ENCODE results near the gene PI4KB. TPM values are rescaled to one million over a fixed set of nuclear protein-coding genes. Genes with fewer than 3 reads are reported as not detected.

Gene PI4KB
- total and polyA plus RNA-seq, 2 of the 13 experiments (the other 11 are each of a cell fraction or from before 2014, with no cell fraction given): 19.5 to 29.3 TPM

DNA sequence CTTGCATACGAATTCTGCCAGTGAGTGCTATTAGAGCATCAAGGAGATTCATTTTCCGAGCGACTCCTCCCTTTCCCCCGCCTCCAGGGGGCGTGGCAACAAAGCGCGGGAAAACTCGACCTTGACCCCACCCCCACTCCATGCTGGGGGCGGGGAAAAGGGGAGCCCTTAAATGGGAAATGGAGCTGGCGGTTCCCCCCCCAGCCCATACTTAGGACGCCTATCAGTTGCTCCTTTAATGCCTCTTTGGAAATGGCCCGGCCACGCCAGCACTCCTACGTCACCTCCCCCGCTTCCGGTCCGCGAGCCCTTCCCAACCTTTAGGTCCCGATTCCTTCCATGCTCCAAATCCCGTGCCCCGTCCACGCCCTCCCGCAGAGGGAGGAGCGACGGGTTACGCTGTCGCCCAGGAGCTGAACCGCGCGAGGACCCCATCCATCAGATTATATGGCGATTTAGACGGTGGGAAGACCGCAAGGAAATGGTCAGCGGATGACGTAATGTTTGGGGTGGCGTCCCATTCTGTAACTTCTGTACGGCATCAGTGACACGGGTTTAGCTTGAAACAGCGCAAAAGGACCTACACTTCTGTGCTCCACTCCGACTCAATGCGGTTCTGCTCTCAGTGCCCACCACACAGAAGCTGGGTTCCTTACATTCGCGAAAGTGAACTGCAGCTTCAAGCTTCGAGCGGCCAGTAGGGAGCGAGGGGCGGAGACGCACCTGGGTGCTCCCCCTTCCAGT is 45.8 kb downstream of the PI4KB start (continued):
- peak; percentile 13; the same call in 1 of the 2 replicates for TF ChIP-seq ERF (CRISPR knock-in tag; IDR thresholded peaks at IDR 0.05)
- TF ChIP-seq ZNF263 (CRISPR knock-in tag; IDR thresholded peaks at IDR 0.05): peak; percentile 87
- TF ChIP-seq ZNF543 (CRISPR knock-in tag; IDR thresholded peaks at IDR 0.05): no peak
- TF ChIP-seq THRA (CRISPR knock-in tag; IDR thresholded peaks at IDR 0.05; ENCODE audit: borderline replicate concordance): peak; percentile 51; the same call in 1 of the 2 replicates
- TF ChIP-seq FOXC1 (CRISPR knock-in tag; IDR thresholded peaks at IDR 0.05; ENCODE audit: borderline replicate concordance): peak; percentile 76; the same call in 1 of the 2 replicates
- peak; percentile 17; the same call in 1 of the 2 replicates for TF ChIP-seq NAIF1 (CRISPR knock-in tag; IDR thresholded peaks at IDR 0.05; ENCODE audit: borderline replicate concordance)
- TF ChIP-seq ZBTB40 (IDR thresholded peaks at IDR 0.05): no peak
- peak; percentile 70 for TF ChIP-seq ZBTB40 (CRISPR knock-in tag; IDR thresholded peaks at IDR 0.05)
- TF ChIP-seq, protein P1, sequence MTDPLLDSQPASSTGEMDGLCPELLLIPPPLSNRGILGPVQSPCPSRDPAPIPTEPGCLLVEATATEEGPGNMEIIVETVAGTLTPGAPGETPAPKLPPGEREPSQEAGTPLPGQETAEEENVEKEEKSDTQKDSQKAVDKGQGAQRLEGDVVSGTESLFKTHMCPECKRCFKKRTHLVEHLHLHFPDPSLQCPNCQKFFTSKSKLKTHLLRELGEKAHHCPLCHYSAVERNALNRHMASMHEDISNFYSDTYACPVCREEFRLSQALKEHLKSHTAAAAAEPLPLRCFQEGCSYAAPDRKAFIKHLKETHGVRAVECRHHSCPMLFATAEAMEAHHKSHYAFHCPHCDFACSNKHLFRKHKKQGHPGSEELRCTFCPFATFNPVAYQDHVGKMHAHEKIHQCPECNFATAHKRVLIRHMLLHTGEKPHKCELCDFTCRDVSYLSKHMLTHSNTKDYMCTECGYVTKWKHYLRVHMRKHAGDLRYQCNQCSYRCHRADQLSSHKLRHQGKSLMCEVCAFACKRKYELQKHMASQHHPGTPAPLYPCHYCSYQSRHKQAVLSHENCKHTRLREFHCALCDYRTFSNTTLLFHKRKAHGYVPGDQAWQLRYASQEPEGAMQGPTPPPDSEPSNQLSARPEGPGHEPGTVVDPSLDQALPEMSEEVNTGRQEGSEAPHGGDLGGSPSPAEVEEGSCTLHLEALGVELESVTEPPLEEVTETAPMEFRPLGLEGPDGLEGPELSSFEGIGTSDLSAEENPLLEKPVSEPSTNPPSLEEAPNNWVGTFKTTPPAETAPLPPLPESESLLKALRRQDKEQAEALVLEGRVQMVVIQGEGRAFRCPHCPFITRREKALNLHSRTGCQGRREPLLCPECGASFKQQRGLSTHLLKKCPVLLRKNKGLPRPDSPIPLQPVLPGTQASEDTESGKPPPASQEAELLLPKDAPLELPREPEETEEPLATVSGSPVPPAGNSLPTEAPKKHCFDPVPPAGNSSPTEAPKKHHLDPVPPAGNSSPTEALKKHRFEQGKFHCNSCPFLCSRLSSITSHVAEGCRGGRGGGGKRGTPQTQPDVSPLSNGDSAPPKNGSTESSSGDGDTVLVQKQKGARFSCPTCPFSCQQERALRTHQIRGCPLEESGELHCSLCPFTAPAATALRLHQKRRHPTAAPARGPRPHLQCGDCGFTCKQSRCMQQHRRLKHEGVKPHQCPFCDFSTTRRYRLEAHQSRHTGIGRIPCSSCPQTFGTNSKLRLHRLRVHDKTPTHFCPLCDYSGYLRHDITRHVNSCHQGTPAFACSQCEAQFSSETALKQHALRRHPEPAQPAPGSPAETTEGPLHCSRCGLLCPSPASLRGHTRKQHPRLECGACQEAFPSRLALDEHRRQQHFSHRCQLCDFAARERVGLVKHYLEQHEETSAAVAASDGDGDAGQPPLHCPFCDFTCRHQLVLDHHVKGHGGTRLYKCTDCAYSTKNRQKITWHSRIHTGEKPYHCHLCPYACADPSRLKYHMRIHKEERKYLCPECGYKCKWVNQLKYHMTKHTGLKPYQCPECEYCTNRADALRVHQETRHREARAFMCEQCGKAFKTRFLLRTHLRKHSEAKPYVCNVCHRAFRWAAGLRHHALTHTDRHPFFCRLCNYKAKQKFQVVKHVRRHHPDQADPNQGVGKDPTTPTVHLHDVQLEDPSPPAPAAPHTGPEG (CRISPR knock-in tag; IDR thresholded peaks at IDR 0.05): 0 out of 2 replicates have a peak, but pooled peaks have one; percentile 11
- no peak for TF ChIP-seq PCBP1 (IDR thresholded peaks at IDR 0.05; ENCODE audit: borderline replicate concordance, low read depth, low read length)
- 0 out of 2 replicates have a peak, but pooled peaks have one; percentile 70 for TF ChIP-seq EEA1 (CRISPR knock-in tag; IDR thresholded peaks at IDR 0.05; ENCODE audit: borderline replicate concordance)
- TF ChIP-seq ZNF761 (CRISPR knock-in tag; conservative IDR thresholded peaks at IDR 0.05): no peak

Data from HepG2 (cell line).